ENCODE data around the gene DSC1. TPM values are rescaled to one million over a fixed set of nuclear protein-coding genes. Genes with fewer than 3 reads are reported as not detected.

The DSC1 gene
- total RNA-seq, 4 donors from 2014 or later, result not detected

GRCh38 chr18:31101183-31102024 is 61.3 kb downstream of the DSC1 start:
- DNase-seq, result peak; percentile 16 to 23
- Histone ChIP-seq H3K36me3 (no peaks in the 10 kb centered on the region), H3K9me3 (no peaks in the 10 kb centered on the region), H3K27me3 (no peaks in the 10 kb centered on the region), H3K4me1 (peaks cover 0 to 4% of the 10 kb centered on the region in 2 donors), H3K4me3 (peak overlapping the region; percentile 31 to 41), H3K27ac (peak overlapping the region in 1 of 2 donors; percentile 25)
- TF ChIP-seq, protein P1, sequence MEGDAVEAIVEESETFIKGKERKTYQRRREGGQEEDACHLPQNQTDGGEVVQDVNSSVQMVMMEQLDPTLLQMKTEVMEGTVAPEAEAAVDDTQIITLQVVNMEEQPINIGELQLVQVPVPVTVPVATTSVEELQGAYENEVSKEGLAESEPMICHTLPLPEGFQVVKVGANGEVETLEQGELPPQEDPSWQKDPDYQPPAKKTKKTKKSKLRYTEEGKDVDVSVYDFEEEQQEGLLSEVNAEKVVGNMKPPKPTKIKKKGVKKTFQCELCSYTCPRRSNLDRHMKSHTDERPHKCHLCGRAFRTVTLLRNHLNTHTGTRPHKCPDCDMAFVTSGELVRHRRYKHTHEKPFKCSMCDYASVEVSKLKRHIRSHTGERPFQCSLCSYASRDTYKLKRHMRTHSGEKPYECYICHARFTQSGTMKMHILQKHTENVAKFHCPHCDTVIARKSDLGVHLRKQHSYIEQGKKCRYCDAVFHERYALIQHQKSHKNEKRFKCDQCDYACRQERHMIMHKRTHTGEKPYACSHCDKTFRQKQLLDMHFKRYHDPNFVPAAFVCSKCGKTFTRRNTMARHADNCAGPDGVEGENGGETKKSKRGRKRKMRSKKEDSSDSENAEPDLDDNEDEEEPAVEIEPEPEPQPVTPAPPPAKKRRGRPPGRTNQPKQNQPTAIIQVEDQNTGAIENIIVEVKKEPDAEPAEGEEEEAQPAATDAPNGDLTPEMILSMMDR (IDR thresholded peaks at IDR 0.05), result no peak
- peak in 1 of 2 donors; percentile 24 for TF ChIP-seq POLR2A (IDR thresholded peaks at IDR 0.05)
- intact Hi-C loops (cut with DNase I; ENCODE audit: low total_unique reads), result no loop called here

GRCh38 chr18:31100436-31101182 is 62.0 kb downstream of the DSC1 start:
- no peaks in the 10 kb centered on the region for H3K36me3 ChIP-seq
- DNase-seq, result no peak
- H3K27ac ChIP-seq, result no peak overlapping the region
- no peak for TF ChIP-seq POLR2A (IDR thresholded peaks at IDR 0.05)
- TF ChIP-seq, protein P1 (IDR thresholded peaks at IDR 0.05), result no peak
- intact Hi-C loops (cut with DNase I; ENCODE audit: low total_unique reads), result no loop called here
- H3K4me3 ChIP-seq, result peak overlapping the region; percentile 31 to 41
- peaks cover 0 to 4% of the 10 kb centered on the region in 2 donors for H3K4me1 ChIP-seq
- H3K9me3 ChIP-seq, result no peaks in the 10 kb centered on the region
- no peaks in the 10 kb centered on the region for H3K27me3 ChIP-seq

DNA sequence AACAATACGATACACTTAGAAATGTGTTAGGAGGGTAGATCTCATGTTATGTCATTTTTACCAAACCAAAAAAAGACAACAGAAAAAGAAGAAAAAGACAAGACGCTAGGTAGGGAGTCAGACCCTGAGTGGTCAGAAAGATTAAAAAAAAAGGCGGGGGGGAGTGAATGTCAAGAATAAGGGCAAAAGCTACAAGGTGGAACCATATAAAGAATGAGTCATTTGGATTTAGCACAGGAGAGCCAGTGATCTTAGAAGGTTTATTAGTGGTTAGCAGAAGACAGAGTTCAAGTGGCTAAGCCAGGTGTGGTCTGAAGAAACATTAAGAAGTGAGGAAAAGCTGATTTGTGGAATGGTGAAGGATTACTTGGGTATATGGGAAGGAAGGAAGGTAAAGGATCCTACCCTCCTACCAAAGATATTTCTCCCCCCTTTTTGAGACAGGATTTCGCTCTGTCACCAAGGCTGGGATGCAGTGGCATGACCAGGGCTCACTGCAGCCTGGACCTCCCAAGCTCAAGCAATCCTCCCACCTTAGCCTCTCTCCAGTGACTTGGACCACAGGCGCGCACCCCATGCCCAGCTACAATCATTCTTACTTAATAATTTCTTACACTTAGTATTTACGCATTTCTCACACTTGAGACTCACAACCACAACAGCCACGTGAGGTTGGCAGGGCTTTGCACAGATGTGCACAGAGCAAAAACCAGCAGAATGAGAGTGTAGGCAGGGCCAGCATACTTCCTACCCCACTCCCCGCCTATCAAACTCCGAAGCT is 63.0 kb downstream of the DSC1 start:
- H3K4me1 ChIP-seq, result peaks cover 0 to 4% of the 10 kb centered on the region in 2 donors
- no peak overlapping the region for H3K4me3 ChIP-seq
- no peak overlapping the region for H3K27ac ChIP-seq
- DNase-seq, result no peak
- intact Hi-C loops (cut with DNase I; ENCODE audit: low total_unique reads), result no loop called here
- H3K9me3 ChIP-seq, result no peaks in the 10 kb centered on the region
- no peaks in the 10 kb centered on the region for H3K36me3 ChIP-seq
- TF ChIP-seq, protein P1 (IDR thresholded peaks at IDR 0.05), result no peak
- TF ChIP-seq POLR2A (IDR thresholded peaks at IDR 0.05), result no peak
- no peaks in the 10 kb centered on the region for H3K27me3 ChIP-seq

- H3K4me3 ChIP-seq, result no peak overlapping the region
- no peak for TF ChIP-seq POLR2A (IDR thresholded peaks at IDR 0.05)
- TF ChIP-seq, protein P1 (IDR thresholded peaks at IDR 0.05), result no peak
- H3K36me3 ChIP-seq, result no peaks in the 10 kb centered on the region
- H3K27me3 ChIP-seq, result no peaks in the 10 kb centered on the region
- no peak for DNase-seq
- H3K27ac ChIP-seq, result no peak overlapping the region
- intact Hi-C loops (cut with DNase I; ENCODE audit: low total_unique reads), result no loop called here
- peaks cover 0 to 4% of the 10 kb centered on the region in 2 donors for H3K4me1 ChIP-seq
- no peaks in the 10 kb centered on the region for H3K9me3 ChIP-seq
Measured at GRCh38 chr18:31098878-31099277, 63.8 kb downstream of the DSC1 start.
